ENCODE data around the gene GHRH.

GHRH gene

GRCh38 chr20:37257988-37258387 is 3.6 kb downstream of the GHRH start:
- DNase-seq (ENCODE audit: low read depth), result no peak
- TF ChIP-seq MYC (IDR thresholded peaks at IDR 0.05; ENCODE audit: low read depth, low read length), result no peak
- no peak for TF ChIP-seq POLR2A (IDR thresholded peaks at IDR 0.05; ENCODE audit: extremely low read depth, insufficient read length)
- TF ChIP-seq, protein P1, sequence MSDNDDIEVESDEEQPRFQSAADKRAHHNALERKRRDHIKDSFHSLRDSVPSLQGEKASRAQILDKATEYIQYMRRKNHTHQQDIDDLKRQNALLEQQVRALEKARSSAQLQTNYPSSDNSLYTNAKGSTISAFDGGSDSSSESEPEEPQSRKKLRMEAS (IDR thresholded peaks at IDR 0.05; ENCODE audit: low read depth, low read length), result no peak
- TF ChIP-seq CTCF (IDR thresholded peaks at IDR 0.05; ENCODE audit: low read depth, low read length), result no peak
- H3K4me3 ChIP-seq (ENCODE audit: low read depth, low read length), result no peak overlapping the region

GRCh38 chr20:37257530-37257929 is 4.1 kb downstream of the GHRH start:
- no peak for DNase-seq (ENCODE audit: low read depth)
- TF ChIP-seq CTCF (IDR thresholded peaks at IDR 0.05; ENCODE audit: low read depth, low read length) (no peak), MYC (IDR thresholded peaks at IDR 0.05; ENCODE audit: low read depth, low read length) (no peak), POLR2A (IDR thresholded peaks at IDR 0.05; ENCODE audit: extremely low read depth, insufficient read length) (no peak)
- TF ChIP-seq, protein P1 (IDR thresholded peaks at IDR 0.05; ENCODE audit: low read depth, low read length), result no peak
- H3K4me3 ChIP-seq (ENCODE audit: low read depth, low read length), result no peak overlapping the region

- no peak overlapping the region for H3K4me3 ChIP-seq (ENCODE audit: low read depth, low read length)
- TF ChIP-seq MYC (IDR thresholded peaks at IDR 0.05; ENCODE audit: low read depth, low read length), result no peak
- no peak for TF ChIP-seq POLR2A (IDR thresholded peaks at IDR 0.05; ENCODE audit: extremely low read depth, insufficient read length)
- TF ChIP-seq CTCF (IDR thresholded peaks at IDR 0.05; ENCODE audit: low read depth, low read length), result no peak
- TF ChIP-seq, protein P1 (IDR thresholded peaks at IDR 0.05; ENCODE audit: low read depth, low read length), result no peak
- no peak for DNase-seq (ENCODE audit: low read depth)
These were observed 5.3 kb downstream of the GHRH start for GRCh38 chr20:37256286-37256685.

GRCh38 chr20:37254114-37254878 is 7.3 kb downstream of the GHRH start:
- H3K4me3 ChIP-seq (ENCODE audit: low read depth, low read length), result no peak overlapping the region
- no peak for DNase-seq (ENCODE audit: low read depth)
- TF ChIP-seq, protein P1 (IDR thresholded peaks at IDR 0.05; ENCODE audit: low read depth, low read length), result no peak

- no peak for TF ChIP-seq POLR2A (IDR thresholded peaks at IDR 0.05; ENCODE audit: extremely low read depth, insufficient read length)
- TF ChIP-seq, protein P1 (IDR thresholded peaks at IDR 0.05; ENCODE audit: low read depth, low read length), result no peak
- TF ChIP-seq MYC (IDR thresholded peaks at IDR 0.05; ENCODE audit: low read depth, low read length), result no peak
- no peak for TF ChIP-seq CTCF (IDR thresholded peaks at IDR 0.05; ENCODE audit: low read depth, low read length)
- no peak for DNase-seq (ENCODE audit: low read depth)
- H3K4me3 ChIP-seq (ENCODE audit: low read depth, low read length), result no peak overlapping the region
These were observed 8.5 kb downstream of the GHRH start for GRCh38 chr20:37253087-37253486.

- no peak overlapping the region for H3K4me3 ChIP-seq (ENCODE audit: low read depth, low read length)
- no peak for DNase-seq (ENCODE audit: low read depth)
- TF ChIP-seq POLR2A (IDR thresholded peaks at IDR 0.05; ENCODE audit: extremely low read depth, insufficient read length) (no peak), MYC (IDR thresholded peaks at IDR 0.05; ENCODE audit: low read depth, low read length) (no peak), CTCF (IDR thresholded peaks at IDR 0.05; ENCODE audit: low read depth, low read length) (no peak)
- TF ChIP-seq, protein P1 (IDR thresholded peaks at IDR 0.05; ENCODE audit: low read depth, low read length), result no peak
These were observed 9.7 kb downstream of the GHRH start for GRCh38 chr20:37251825-37252477.
